ENCODE measurements around the gene RNF8.

GRCh38 chr6:37393381-37393929, 39.7 kb downstream of the RNF8 start:
- TF ChIP-seq, protein P1, sequence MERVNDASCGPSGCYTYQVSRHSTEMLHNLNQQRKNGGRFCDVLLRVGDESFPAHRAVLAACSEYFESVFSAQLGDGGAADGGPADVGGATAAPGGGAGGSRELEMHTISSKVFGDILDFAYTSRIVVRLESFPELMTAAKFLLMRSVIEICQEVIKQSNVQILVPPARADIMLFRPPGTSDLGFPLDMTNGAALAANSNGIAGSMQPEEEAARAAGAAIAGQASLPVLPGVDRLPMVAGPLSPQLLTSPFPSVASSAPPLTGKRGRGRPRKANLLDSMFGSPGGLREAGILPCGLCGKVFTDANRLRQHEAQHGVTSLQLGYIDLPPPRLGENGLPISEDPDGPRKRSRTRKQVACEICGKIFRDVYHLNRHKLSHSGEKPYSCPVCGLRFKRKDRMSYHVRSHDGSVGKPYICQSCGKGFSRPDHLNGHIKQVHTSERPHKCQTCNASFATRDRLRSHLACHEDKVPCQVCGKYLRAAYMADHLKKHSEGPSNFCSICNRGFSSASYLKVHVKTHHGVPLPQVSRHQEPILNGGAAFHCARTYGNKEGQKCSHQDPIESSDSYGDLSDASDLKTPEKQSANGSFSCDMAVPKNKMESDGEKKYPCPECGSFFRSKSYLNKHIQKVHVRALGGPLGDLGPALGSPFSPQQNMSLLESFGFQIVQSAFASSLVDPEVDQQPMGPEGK (CRISPR knock-in tag; IDR thresholded peaks at IDR 0.05; ENCODE audit: borderline replicate concordance), result no peak
- TF ChIP-seq RARB (CRISPR knock-in tag; IDR thresholded peaks at IDR 0.05), result no peak
